Measurements from ENCODE around the gene SERP1. TPM values are rescaled to one million over a fixed set of nuclear protein-coding genes. Genes with fewer than 3 reads are reported as not detected.
"Not testable (repeated sequence)": the region's sequence is repeated elsewhere in the genome, so short reads cannot be mapped to it uniquely, and the experiment has no call there.

Gene SERP1
- total RNA-seq, 1 donor from 2014 or later = 255 TPM

- DNase-seq (ENCODE audit: low read depth) (no peak), FAIRE-seq (no peak)
- TF ChIP-seq CTCF (IDR thresholded peaks at IDR 0.05; ENCODE audit: insufficient read depth, low read length, severe bottlenecking) = no peak
- no peak overlapping the region for H3K4me3 ChIP-seq (ENCODE audit: low read depth, low read length)
- H3K36me3 ChIP-seq (ENCODE audit: control insufficient read depth, insufficient read depth, low read length) = no peaks in the 10 kb centered on the region
- no peaks in the 10 kb centered on the region for H3K27me3 ChIP-seq (ENCODE audit: control insufficient read depth, insufficient read depth, low read length)
These were observed 36.5 kb downstream of the SERP1 start for GRCh38 chr3:150509780-150510179.

- DNase-seq (ENCODE audit: low read depth) = peak; percentile 67
- Histone ChIP-seq H3K36me3 (ENCODE audit: control insufficient read depth, insufficient read depth, low read length) (no peaks in the 10 kb centered on the region), H3K27me3 (ENCODE audit: control insufficient read depth, insufficient read depth, low read length) (no peaks in the 10 kb centered on the region), H3K4me3 (ENCODE audit: low read depth, low read length) (no peak overlapping the region)
- no peak for TF ChIP-seq CTCF (IDR thresholded peaks at IDR 0.05; ENCODE audit: insufficient read depth, low read length, severe bottlenecking)
- FAIRE-seq = no peak
These were observed 37.9 kb downstream of the SERP1 start for GRCh38 chr3:150508401-150508800.

- DNase-seq (ENCODE audit: low read depth) = no peak
- TF ChIP-seq CTCF (IDR thresholded peaks at IDR 0.05; ENCODE audit: insufficient read depth, low read length, severe bottlenecking) = no peak
- Histone ChIP-seq H3K36me3 (ENCODE audit: control insufficient read depth, insufficient read depth, low read length) (no peaks in the 10 kb centered on the region), H3K27me3 (ENCODE audit: control insufficient read depth, insufficient read depth, low read length) (no peaks in the 10 kb centered on the region), H3K4me3 (ENCODE audit: low read depth, low read length) (no peak overlapping the region)
- no peak for FAIRE-seq
These were observed 41.8 kb downstream of the SERP1 start for GRCh38 chr3:150504483-150504882.

- DNase-seq (ENCODE audit: low read depth) (no peak), FAIRE-seq (no peak)
- Histone ChIP-seq H3K36me3 (ENCODE audit: control insufficient read depth, insufficient read depth, low read length) (no peaks in the 10 kb centered on the region), H3K27me3 (ENCODE audit: control insufficient read depth, insufficient read depth, low read length) (no peaks in the 10 kb centered on the region), H3K4me3 (ENCODE audit: low read depth, low read length) (no peak overlapping the region)
- no peak for TF ChIP-seq CTCF (IDR thresholded peaks at IDR 0.05; ENCODE audit: insufficient read depth, low read length, severe bottlenecking)
These were observed 42.7 kb downstream of the SERP1 start for GRCh38 chr3:150503402-150504099.

GRCh38 chr3:150500960-150501359 is 45.3 kb downstream of the SERP1 start:
- not testable (repeated sequence) for H3K4me3 ChIP-seq (ENCODE audit: low read depth, low read length); H3K36me3 ChIP-seq (ENCODE audit: control insufficient read depth, insufficient read depth, low read length); DNase-seq (ENCODE audit: low read depth); H3K27me3 ChIP-seq (ENCODE audit: control insufficient read depth, insufficient read depth, low read length); FAIRE-seq

GRCh38 chr3:150497956-150498355 is 48.3 kb downstream of the SERP1 start:
- H3K36me3 ChIP-seq (ENCODE audit: control insufficient read depth, insufficient read depth, low read length) = no peaks in the 10 kb centered on the region
- H3K27me3 ChIP-seq (ENCODE audit: control insufficient read depth, insufficient read depth, low read length) = no peaks in the 10 kb centered on the region
- no peak overlapping the region for H3K4me3 ChIP-seq (ENCODE audit: low read depth, low read length)
- DNase-seq (ENCODE audit: low read depth) (peak; percentile 56), FAIRE-seq (no peak)
- no peak for TF ChIP-seq CTCF (IDR thresholded peaks at IDR 0.05; ENCODE audit: insufficient read depth, low read length, severe bottlenecking)
